Erythroblast (primary cell): ENCODE results near the gene BRD4.

ENCODE experiments used
- GATA1 ChIP-seq: IDR thresholded peaks from 2 replicates; pipeline ENCODE4 v1.6.1; 2011; ENCODE audit warnings: low read depth, mild to moderate bottlenecking, control low read depth, low read length, moderate library complexity
- POLR2A ChIP-seq: IDR thresholded peaks from 2 replicates; pipeline ENCODE4 v1.6.1; 2011; ENCODE audit warnings: mild to moderate bottlenecking, low read length

- TF ChIP-seq POLR2A = no peak
- no peak for TF ChIP-seq GATA1
Observed at GRCh38 chr19:15246198-15246481, 86.2 kb downstream of the BRD4 start.
